Measurements from ENCODE around the gene DNAJC4. TPM values are rescaled to one million over a fixed set of nuclear protein-coding genes. Genes with fewer than 3 reads are reported as not detected.
"Not testable (repeated sequence)": the region's sequence is repeated elsewhere in the genome, so short reads cannot be mapped to it uniquely, and the experiment has no call there.

DNAJC4 gene
- total RNA-seq, 2 experiments from 2014 or later: 38.0 to 41.3 TPM

GRCh38 chr11:64245797-64246620 lies 15.7 kb downstream of the DNAJC4 start:
- peak; percentile 72 for DNase-seq
- CTCF ChIA-PET: interaction anchor here (1.0 to 6.8 kb wide), 9 partner anchors 10 to 85 kb away, joined by 3 to 57 read pairs (median 4); partner anchors contain the start of genes CATSPERZ, ESRRA, FERMT3 and PRDX5
- Mint-ChIP-seq H3K36me3 (ENCODE audit: low read depth) (peaks cover 20% of the 10 kb centered on the region), H3K4me1 (ENCODE audit: low read depth) (peaks cover 47% of the 10 kb centered on the region), H3K27me3 (ENCODE audit: low read depth) (no peaks in the 10 kb centered on the region), H3K27ac (peak overlapping the region; percentile 85), H3K4me3 (peak overlapping the region; percentile 88), H3K9me3 (ENCODE audit: insufficient read depth) (no peaks in the 10 kb centered on the region)
- peak; percentile 0 for ATAC-seq
- POLR2A ChIA-PET: interaction anchor here (0.6 to 6.3 kb wide), 12 partner anchors 8 to 60 kb away, joined by 3 to 58 read pairs (median 5); partner anchors contain the start of genes FERMT3, NUDT22, STIP1 and TRPT1

- H3K4me1 Mint-ChIP-seq (ENCODE audit: low read depth): peaks cover 48% of the 10 kb centered on the region
- ChIA-PET POLR2A (interaction anchor here (0.6 to 6.3 kb wide), 9 partner anchors 9 to 71 kb away, joined by 3 to 58 read pairs (median 5); partner anchors contain the start of genes FERMT3, NUDT22, STIP1 and TRMT112), CTCF (interaction anchor here (1.1 to 6.8 kb wide), 6 partner anchors 9 to 58 kb away, joined by 3 to 57 read pairs (median 8); partner anchors contain the start of genes CATSPERZ, ESRRA and FERMT3)
- not testable (repeated sequence) for H3K27me3 Mint-ChIP-seq (ENCODE audit: low read depth); H3K9me3 Mint-ChIP-seq (ENCODE audit: insufficient read depth); DNase-seq
- H3K27ac Mint-ChIP-seq: peak overlapping the region; percentile 66
- H3K36me3 Mint-ChIP-seq (ENCODE audit: low read depth): peaks cover 20% of the 10 kb centered on the region
- H3K4me3 Mint-ChIP-seq: peak overlapping the region; percentile 77
- peak; percentile 25 for ATAC-seq
Measured at GRCh38 chr11:64246621-64246870, 16.2 kb downstream of the DNAJC4 start.

GRCh38 chr11:64246871-64247728 lies 16.8 kb downstream of the DNAJC4 start, which contains the start of gene PPP1R14B:
Gene PPP1R14B, minus strand, starts transcription at chr11:64246943. Its CDS starts 270 bp downstream, at chr11:64246673.
- ChIA-PET CTCF (interaction anchor here (0.9 to 6.8 kb wide), 7 partner anchors 9 to 70 kb away, joined by 3 to 57 read pairs (median 5); partner anchors contain the start of genes CATSPERZ, ESRRA, FERMT3 and TRMT112), POLR2A (interaction anchor here (0.6 to 6.3 kb wide), 9 partner anchors 10 to 1690 kb away, joined by 3 to 58 read pairs (median 5); partner anchors contain the start of genes FERMT3, NUDT22, STIP1 and TRMT112)
- H3K27me3 Mint-ChIP-seq (ENCODE audit: low read depth): no peaks in the 10 kb centered on the region

GRCh38 chr11:64247729-64248531 lies 17.6 kb downstream of the DNAJC4 start:
- CTCF ChIA-PET: interaction anchor here (0.9 to 6.8 kb wide), 4 partner anchors 18 to 70 kb away, joined by 3 to 57 read pairs (median 18); partner anchors contain the start of genes DNAJC4, ESRRA, FERMT3 and TRMT112
- Mint-ChIP-seq H3K36me3 (ENCODE audit: low read depth) (peaks cover 14% of the 10 kb centered on the region), H3K9me3 (ENCODE audit: insufficient read depth) (no peaks in the 10 kb centered on the region), H3K27me3 (ENCODE audit: low read depth) (no peaks in the 10 kb centered on the region), H3K4me1 (ENCODE audit: low read depth) (peaks cover 51% of the 10 kb centered on the region), H3K4me3 (peak overlapping the region; percentile 59), H3K27ac (peak overlapping the region; percentile 50)
- no peak for ATAC-seq
- POLR2A ChIA-PET: interaction anchor here (0.6 to 5.6 kb wide), 3 partner anchors 41 to 1690 kb away, joined by 3 to 39 read pairs (median 29); partner anchors contain the start of genes FERMT3 and STIP1
- no peak for DNase-seq

More at GRCh38 chr11:64246871-64247728, 16.8 kb downstream of the DNAJC4 start, which contains the start of gene PPP1R14B:
- DNase-seq (peak; percentile 85), ATAC-seq (peak; percentile 61)
- H3K4me1 Mint-ChIP-seq (ENCODE audit: low read depth): peaks cover 53% of the 10 kb centered on the region
- peak within 1 kb of the TSS; percentile 85 for H3K27ac Mint-ChIP-seq
- H3K9me3 Mint-ChIP-seq (ENCODE audit: insufficient read depth): no peaks in the 10 kb centered on the region
- peak within 1 kb of the TSS; percentile 88 for H3K4me3 Mint-ChIP-seq
- H3K36me3 Mint-ChIP-seq (ENCODE audit: low read depth): peaks cover 20% of the 10 kb centered on the region

- Mint-ChIP-seq H3K9me3 (ENCODE audit: insufficient read depth) (no peaks in the 10 kb centered on the region), H3K36me3 (ENCODE audit: low read depth) (peaks cover 8% of the 10 kb centered on the region), H3K27me3 (ENCODE audit: low read depth) (no peaks in the 10 kb centered on the region), H3K27ac (no peak overlapping the region), H3K4me1 (ENCODE audit: low read depth) (peaks cover 50% of the 10 kb centered on the region), H3K4me3 (no peak overlapping the region)
- POLR2A ChIA-PET: interaction anchor here (0.9 kb wide), 1 partner anchor 15 kb away, joined by 3 read pairs; no protein-coding TSS in a partner anchor
- DNase-seq (no peak), ATAC-seq (no peak)
- CTCF ChIA-PET: interaction anchor here (2.9 to 4.4 kb wide), 2 partner anchors 18 to 55 kb away, joined by 10 to 27 read pairs; partner anchors contain the start of genes DNAJC4 and ESRRA
Measured at GRCh38 chr11:64248578-64248977, 18.2 kb downstream of the DNAJC4 start.

GRCh38 chr11:64249038-64249437 lies 18.7 kb downstream of the DNAJC4 start:
- H3K4me3 Mint-ChIP-seq: no peak overlapping the region
- H3K36me3 Mint-ChIP-seq (ENCODE audit: low read depth): peaks cover 3% of the 10 kb centered on the region
- no peak for DNase-seq
- ChIA-PET POLR2A (interaction anchor here (0.9 kb wide), 1 partner anchor 15 kb away, joined by 3 read pairs; no protein-coding TSS in a partner anchor), CTCF (interaction anchor here (2.0 to 4.4 kb wide), 6 partner anchors 19 to 55 kb away, joined by 10 to 63 read pairs (median 23); partner anchors contain the start of genes CATSPERZ, DNAJC4 and ESRRA)
- H3K9me3 Mint-ChIP-seq (ENCODE audit: insufficient read depth): no peaks in the 10 kb centered on the region
- no peak for ATAC-seq
- H3K4me1 Mint-ChIP-seq (ENCODE audit: low read depth): peaks cover 51% of the 10 kb centered on the region
- H3K27me3 Mint-ChIP-seq (ENCODE audit: low read depth): no peaks in the 10 kb centered on the region
- no peak overlapping the region for H3K27ac Mint-ChIP-seq

- ATAC-seq: no peak
- H3K36me3 Mint-ChIP-seq (ENCODE audit: low read depth): no peaks in the 10 kb centered on the region
- H3K4me3 Mint-ChIP-seq: no peak overlapping the region
- POLR2A ChIA-PET: interaction anchor here (0.6 to 1.5 kb wide), 4 partner anchors 9 to 35 kb away, joined by 3 to 7 read pairs (median 4); partner anchors contain the start of genes BAD and FKBP2
- CTCF ChIA-PET: interaction anchor here (0.7 to 3.7 kb wide), 11 partner anchors 7 to 91 kb away, joined by 3 to 63 read pairs (median 5); partner anchors contain the start of genes CATSPERZ, DNAJC4 and STIP1
- no peak for DNase-seq
- H3K27me3 Mint-ChIP-seq (ENCODE audit: low read depth): no peaks in the 10 kb centered on the region
- H3K27ac Mint-ChIP-seq: no peak overlapping the region
- peaks cover 47% of the 10 kb centered on the region for H3K4me1 Mint-ChIP-seq (ENCODE audit: low read depth)
- H3K9me3 Mint-ChIP-seq (ENCODE audit: insufficient read depth): no peaks in the 10 kb centered on the region
Measured at GRCh38 chr11:64249563-64250414, 19.4 kb downstream of the DNAJC4 start.

GRCh38 chr11:64250415-64251015 lies 20.2 kb downstream of the DNAJC4 start:
- Mint-ChIP-seq H3K9me3 (ENCODE audit: insufficient read depth) (no peaks in the 10 kb centered on the region), H3K27ac (no peak overlapping the region), H3K4me1 (ENCODE audit: low read depth) (peaks cover 44% of the 10 kb centered on the region), H3K36me3 (ENCODE audit: low read depth) (no peaks in the 10 kb centered on the region), H3K4me3 (peak overlapping the region; percentile 80), H3K27me3 (ENCODE audit: low read depth) (no peaks in the 10 kb centered on the region)
- POLR2A ChIA-PET: interaction anchor here (0.6 to 2.4 kb wide), 6 partner anchors 9 to 43 kb away, joined by 3 to 18 read pairs (median 6); partner anchors contain the start of genes BAD, FERMT3 and FKBP2
- DNase-seq: no peak
- CTCF ChIA-PET: interaction anchor here (0.7 to 3.7 kb wide), 11 partner anchors 8 to 81 kb away, joined by 3 to 63 read pairs (median 5); partner anchors contain the start of genes CATSPERZ, DNAJC4 and STIP1
- no peak for ATAC-seq

Measured in activated CD8-positive, alpha-beta T cell treated with anti-CD3 and anti-CD28 coated beads, Interleukin-2, amount 10 ng/mL, durations not matched to agents 7 days and 5 days (primary cell).